Gastrocnemius medialis (tissue), 4 donors: Measurements from ENCODE around the gene COQ8A. TPM values are rescaled to one million over a fixed set of nuclear protein-coding genes. Genes with fewer than 3 reads are reported as not detected.

Experiments
- ATAC-seq, 2 donors: fragments of 150-250 bp; one replicate each; pipeline ENCODE4 v1.9.1; 2016
- DNase-seq, 2 donors: peaks; one replicate each; pipeline ENCODE4 v3.0.0-alpha.2; 2019
- H3K27ac ChIP-seq, 4 donors: fragments of 200-600 bp; sonication (generic); 1 replicate in 1 of 4; 2 replicates in 3 of 4; pipeline ENCODE4 v1.5.1; 2016 to 2018; ENCODE audit warnings: mild to moderate bottlenecking in 2 of 4, moderate library complexity in 1 of 4
- H3K27me3 ChIP-seq, 3 donors: fragments of 200-600 bp; sonication (generic) in 2 of 3; 1 replicate in 1 of 3; 2 replicates in 2 of 3; pipeline versions ENCODE4 v1.5.1 to v1.6.0; 2016 to 2019; ENCODE audit warnings: mild to moderate bottlenecking in 1 of 3, moderate library complexity in 1 of 3
- H3K36me3 ChIP-seq, 2 donors: fragments of 200-600 bp; sonication (generic) in 1 of 2; one replicate each; pipeline ENCODE4 v1.5.1; 2017 to 2018
- H3K4me1 ChIP-seq, 2 donors: fragments of 200-600 bp; sonication (generic) in 1 of 2; one replicate each; pipeline ENCODE4 v1.5.1; 2016 to 2017; ENCODE audit warnings: mild to moderate bottlenecking in 2 of 2
- H3K4me3 ChIP-seq, 4 donors: fragments of 200-600 bp; sonication (generic) in 3 of 4; 1 replicate in 1 of 4; 2 replicates in 3 of 4; pipeline ENCODE4 v1.5.1; 2016 to 2019; ENCODE audit warnings: mild to moderate bottlenecking in 2 of 4
- H3K9me3 ChIP-seq, 3 donors: fragments of 200-600 bp; sonication (generic) in 2 of 3; 1 replicate in 1 of 3; 2 replicates in 2 of 3; pipeline ENCODE4 v1.5.1; 2016 to 2019
- POLR2A ChIP-seq, 2 donors: fragments of 450-650 bp; IDR thresholded peaks; one replicate each; pipeline ENCODE4 v1.6.1; 2017; ENCODE audit warnings: antibody characterized with exemption in 2 of 2, mild to moderate bottlenecking in 2 of 2, moderate library complexity in 2 of 2
- in situ Hi-C, 4 donors: fragments of 200-750 bp; cut with MboI; loops; one replicate each; pipeline versions ENCODE4 v1.15.0 to v1.8.0; 2017; ENCODE audit warnings: low sequenced_read_pairs in 4 of 4
- intact Hi-C: fragments of 100-400 bp; cut with DNase I; formaldehyde crosslinking; loops from one replicate; pipeline ENCODE4 v1.15.1; 2023; ENCODE audit warnings: low total_unique reads
- total RNA-seq, 4 donors: library from RNA; depleted of rRNA; stranded (reverse); fragments of >200 nt; gene quantifications; one replicate each; pipeline versions ENCODE4 v1.1.0 to v1.2.3, GENCODE V29; 2016
- TF ChIP-seq, protein P1 (sequence below), 5 experiments: fragments of 450-650 bp in 3 of 5; fragments of 200-600 bp in 2 of 5; sonication (generic) in 2 of 5; IDR thresholded peaks in 4 of 5; conservative IDR thresholded peaks in 1 of 5; 1 replicate in 4 of 5; 2 replicates in 1 of 5; pipeline ENCODE4 v1.5.1; 2016 to 2019; ENCODE audit warnings: antibody characterized with exemption in 5 of 5, mild to moderate bottlenecking in 3 of 5, moderate library complexity in 3 of 5

COQ8A gene
- total RNA-seq, 4 donors from 2014 or later = 950 to 2,403 (median 1,384) TPM

DNA sequence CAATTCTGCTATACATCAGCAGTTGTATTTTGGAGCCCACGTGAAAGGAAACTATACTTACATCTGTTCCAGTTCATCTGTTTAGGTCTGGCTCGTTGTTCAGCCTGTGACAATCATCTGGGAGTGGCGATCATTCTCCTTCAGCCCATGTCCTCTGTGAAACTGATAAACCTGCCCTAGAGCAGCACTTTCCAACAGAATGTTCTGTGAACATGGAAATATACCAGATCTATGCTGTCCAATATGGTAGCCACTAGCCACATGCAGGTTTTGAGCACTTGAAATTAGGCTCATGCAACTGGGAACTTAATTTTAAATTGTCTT lies 24.5 kb upstream of the COQ8A start:
- Histone ChIP-seq H3K4me1 (peaks cover 14 to 40% of the 10 kb centered on the region in 2 donors), H3K9me3 (no peaks in the 10 kb centered on the region), H3K27me3 (no peaks in the 10 kb centered on the region), H3K4me3 (no peak overlapping the region), H3K27ac (peak overlapping the region in 2 of 4 donors; percentile 9 to 84), H3K36me3 (no peaks in the 10 kb centered on the region)
- in situ Hi-C loops (loop anchor here (25.0 kb wide), 1 partner anchor 522 kb away; no protein-coding TSS in a partner anchor), intact Hi-C loops (loop anchor here (5.0 kb wide), 1 partner anchor 402 kb away; the partner anchor contains the start of gene CDC42BPA)
- TF ChIP-seq, protein P1, sequence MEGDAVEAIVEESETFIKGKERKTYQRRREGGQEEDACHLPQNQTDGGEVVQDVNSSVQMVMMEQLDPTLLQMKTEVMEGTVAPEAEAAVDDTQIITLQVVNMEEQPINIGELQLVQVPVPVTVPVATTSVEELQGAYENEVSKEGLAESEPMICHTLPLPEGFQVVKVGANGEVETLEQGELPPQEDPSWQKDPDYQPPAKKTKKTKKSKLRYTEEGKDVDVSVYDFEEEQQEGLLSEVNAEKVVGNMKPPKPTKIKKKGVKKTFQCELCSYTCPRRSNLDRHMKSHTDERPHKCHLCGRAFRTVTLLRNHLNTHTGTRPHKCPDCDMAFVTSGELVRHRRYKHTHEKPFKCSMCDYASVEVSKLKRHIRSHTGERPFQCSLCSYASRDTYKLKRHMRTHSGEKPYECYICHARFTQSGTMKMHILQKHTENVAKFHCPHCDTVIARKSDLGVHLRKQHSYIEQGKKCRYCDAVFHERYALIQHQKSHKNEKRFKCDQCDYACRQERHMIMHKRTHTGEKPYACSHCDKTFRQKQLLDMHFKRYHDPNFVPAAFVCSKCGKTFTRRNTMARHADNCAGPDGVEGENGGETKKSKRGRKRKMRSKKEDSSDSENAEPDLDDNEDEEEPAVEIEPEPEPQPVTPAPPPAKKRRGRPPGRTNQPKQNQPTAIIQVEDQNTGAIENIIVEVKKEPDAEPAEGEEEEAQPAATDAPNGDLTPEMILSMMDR (IDR thresholded peaks at IDR 0.05 in 4 of 5, conservative IDR thresholded peaks at IDR 0.05 in 1 of 5) = no peak
- TF ChIP-seq POLR2A (IDR thresholded peaks at IDR 0.05) = no peak
- DNase-seq (no peak), ATAC-seq (no peak)

DNA sequence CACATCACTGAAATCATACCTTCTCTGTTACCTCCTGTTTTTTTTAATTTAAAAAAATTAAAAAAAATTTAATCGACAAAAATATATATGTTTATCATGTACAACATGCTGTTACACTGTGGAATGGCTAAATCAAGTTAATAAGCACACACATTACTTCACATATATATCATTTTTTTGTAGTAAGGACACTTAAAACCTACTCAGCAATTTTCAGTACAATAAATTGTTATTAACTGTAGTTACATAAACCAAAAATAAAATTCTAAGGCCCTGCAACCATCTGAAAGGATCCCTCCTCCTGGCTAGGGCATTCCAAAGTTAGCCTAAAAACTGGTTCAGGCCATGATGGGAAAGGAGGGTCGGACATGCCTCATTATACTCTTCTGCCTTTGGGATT lies 23.6 kb upstream of the COQ8A start:
- Histone ChIP-seq H3K36me3 (no peaks in the 10 kb centered on the region), H3K9me3 (no peaks in the 10 kb centered on the region), H3K4me1 (peaks cover 18 to 41% of the 10 kb centered on the region in 2 donors), H3K4me3 (no peak overlapping the region), H3K27ac (peak overlapping the region in 1 of 4 donors; percentile 84), H3K27me3 (no peaks in the 10 kb centered on the region)
- DNase-seq = no peak
- in situ Hi-C loops (loop anchor here (25.0 kb wide), 1 partner anchor 521 kb away; no protein-coding TSS in a partner anchor), intact Hi-C loops (loop anchor here (5.0 kb wide), 1 partner anchor 401 kb away; the partner anchor contains the start of gene CDC42BPA)
- TF ChIP-seq, protein P1 (IDR thresholded peaks at IDR 0.05 in 4 of 5, conservative IDR thresholded peaks at IDR 0.05 in 1 of 5) = no peak
- TF ChIP-seq POLR2A (IDR thresholded peaks at IDR 0.05) = no peak
- ATAC-seq = no peak

DNA sequence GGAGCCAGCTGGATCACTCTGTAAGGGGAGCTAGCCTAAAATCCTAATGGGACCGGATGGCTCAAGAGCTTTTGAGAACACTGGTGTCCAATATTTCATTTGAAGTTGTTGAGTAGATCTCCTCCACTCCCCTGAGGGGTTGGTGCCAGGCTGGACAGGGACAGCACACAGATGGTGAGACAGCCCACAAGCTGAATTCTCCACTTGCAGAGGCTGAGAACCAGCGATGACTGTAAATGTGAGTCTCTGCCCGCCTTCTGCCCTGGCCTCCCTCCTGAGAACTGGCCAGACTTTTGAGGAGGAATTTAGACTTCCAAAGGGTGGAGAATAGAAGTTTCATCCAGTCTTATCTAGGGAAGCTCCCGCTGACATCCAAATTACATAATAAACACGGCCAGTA lies 20.5 kb upstream of the COQ8A start:
- Histone ChIP-seq H3K27ac (peak overlapping the region; percentile 92 to 97 (median 94)), H3K4me3 (no peak overlapping the region), H3K36me3 (no peaks in the 10 kb centered on the region), H3K27me3 (no peaks in the 10 kb centered on the region), H3K9me3 (no peaks in the 10 kb centered on the region), H3K4me1 (peaks cover 18 to 56% of the 10 kb centered on the region in 2 donors)
- ATAC-seq (peak; percentile 28 to 43), DNase-seq (peak; percentile 64 to 85)
- TF ChIP-seq, protein P1 (IDR thresholded peaks at IDR 0.05 in 4 of 5, conservative IDR thresholded peaks at IDR 0.05 in 1 of 5) = no peak
- no peak for TF ChIP-seq POLR2A (IDR thresholded peaks at IDR 0.05)
- intact Hi-C loops (loop anchor here (2.0 to 5.0 kb wide), 2 partner anchors 55 to 398 kb away; partner anchors contain the start of gene CDC42BPA), in situ Hi-C loops (loop anchor here (25.0 kb wide), 1 partner anchor 518 kb away; no protein-coding TSS in a partner anchor)

DNA sequence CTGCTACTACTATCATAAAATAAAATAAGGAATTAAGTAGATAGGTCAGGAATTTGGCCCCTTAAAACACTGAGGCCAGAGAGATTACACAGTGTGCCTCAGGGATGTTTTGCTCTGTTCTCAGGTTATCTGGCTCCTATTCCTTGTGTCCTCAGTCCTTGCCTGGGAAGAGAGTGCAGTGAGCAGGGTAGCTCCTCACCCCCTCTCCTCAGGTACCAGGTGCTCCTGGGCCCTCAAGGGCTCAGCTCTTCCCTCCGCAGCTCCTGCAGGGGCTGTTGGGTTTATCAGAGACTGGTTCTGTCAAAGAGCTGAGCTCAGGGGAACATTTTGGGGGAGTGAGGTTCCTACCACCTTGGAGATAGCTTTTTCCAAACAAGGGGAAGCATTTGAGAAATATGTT lies 20.1 kb upstream of the COQ8A start:
- intact Hi-C loops (loop anchor here (2.0 to 5.0 kb wide), 4 partner anchors 19 to 397 kb away; partner anchors contain the start of genes CDC42BPA and PSEN2), in situ Hi-C loops (loop anchor here (25.0 kb wide), 1 partner anchor 517 kb away; no protein-coding TSS in a partner anchor)
- H3K4me1 ChIP-seq = peaks cover 18 to 54% of the 10 kb centered on the region in 2 donors
- DNase-seq = peak in 1 of 2 donors; percentile 60
- peak; percentile 65 for ATAC-seq
- no peaks in the 10 kb centered on the region for H3K9me3 ChIP-seq
- peak overlapping the region; percentile 92 to 97 (median 94) for H3K27ac ChIP-seq
- TF ChIP-seq, protein P1 (IDR thresholded peaks at IDR 0.05 in 4 of 5, conservative IDR thresholded peaks at IDR 0.05 in 1 of 5) = no peak
- TF ChIP-seq POLR2A (IDR thresholded peaks at IDR 0.05) = no peak
- H3K27me3 ChIP-seq = no peaks in the 10 kb centered on the region
- no peak overlapping the region for H3K4me3 ChIP-seq
- H3K36me3 ChIP-seq = no peaks in the 10 kb centered on the region
